Endothelial cell of umbilical vein (primary cell): ENCODE data around the gene PRSS57.

ENCODE experiments used
- CTCF ChIP-seq, 2 donors: IDR thresholded peaks; 1 replicate in 1 of 2; 2 replicates in 1 of 2; pipeline ENCODE4 v1.5.1; 2011; ENCODE audit warnings: low read length in 2 of 2, mild to moderate bottlenecking in 2 of 2, moderate library complexity in 2 of 2, control low read depth in 1 of 2, inconsistent platforms in 1 of 2, low read depth in 1 of 2; ENCODE audit not compliant: insufficient read depth in 1 of 2; ENCODE audit errors: extremely low read depth in 1 of 2
- EZH2 ChIP-seq: IDR thresholded peaks from 2 replicates; pipeline ENCODE4 v1.6.1; 2012; ENCODE audit warnings: borderline replicate concordance, low read depth, mild to moderate bottlenecking, moderate library complexity, low read length, inconsistent platforms; ENCODE audit not compliant: severe bottlenecking
- FOS ChIP-seq: IDR thresholded peaks from 2 replicates; pipeline ENCODE4 v1.6.1; 2011; ENCODE audit warnings: mild to moderate bottlenecking, low read length, moderate library complexity, borderline replicate concordance; ENCODE audit not compliant: insufficient read depth
- GATA2 ChIP-seq: IDR thresholded peaks from 2 replicates; pipeline ENCODE4 v1.7.0; 2011; ENCODE audit warnings: low read depth, mild to moderate bottlenecking, moderate library complexity, mixed read lengths, low read length; ENCODE audit not compliant: insufficient read length, insufficient read depth
- MAX ChIP-seq: IDR thresholded peaks from 2 replicates; pipeline ENCODE4 v1.6.1; 2011; ENCODE audit not compliant: insufficient read depth, insufficient read length
- MYC ChIP-seq: IDR thresholded peaks from one replicate; pipeline ENCODE4 v1.6.1; 2011; ENCODE audit warnings: mild to moderate bottlenecking, low read depth, low read length
- POLR2A ChIP-seq: IDR thresholded peaks from 2 replicates; pipeline ENCODE4 v1.6.1; 2012; ENCODE audit warnings: low read depth, mild to moderate bottlenecking, control low read depth, low read length
- POLR2AphosphoS5 ChIP-seq: IDR thresholded peaks from 2 replicates; pipeline ENCODE4 v1.6.1; 2012; ENCODE audit warnings: low read depth, mild to moderate bottlenecking, control low read depth, low read length, moderate library complexity; ENCODE audit not compliant: insufficient read depth

- TF ChIP-seq CTCF (IDR thresholded peaks at IDR 0.05; ENCODE audit: extremely low read depth in 1 of 2, insufficient read depth in 1 of 2, low read depth in 1 of 2, low read length in 2 of 2), result no peak
- TF ChIP-seq POLR2AphosphoS5, result no peak
- no peak for TF ChIP-seq GATA2
- TF ChIP-seq EZH2, result no peak
- no peak for TF ChIP-seq FOS
- peak; percentile 16 for TF ChIP-seq MAX
- TF ChIP-seq POLR2A, result no peak
- no peak for TF ChIP-seq MYC
Observed at GRCh38 chr19:681029-682019, 13.9 kb downstream of the PRSS57 start.
